MM.1S (cell line): ENCODE results near the gene COL18A1.

ENCODE experiments used
- CTCF ChIP-seq: fragments of 300-600 bp; sonication (generic); IDR thresholded peaks from 2 replicates; pipeline ENCODE4 v1.5.1; 2016; ENCODE audit warnings: antibody characterized with exemption, low read length, mixed read lengths
- EZH2phosphoT487 ChIP-seq: fragments of 300-600 bp; sonication (generic); IDR thresholded peaks from 2 replicates; pipeline ENCODE4 v1.6.1; 2018; ENCODE audit warnings: antibody characterized with exemption, low read length

GRCh38 chr21:45515241-45516061 lies 110.5 kb downstream of the COL18A1 start:
- TF ChIP-seq CTCF (no peak), EZH2phosphoT487 (no peak)
